HepG2 (cell line): Measurements from ENCODE around the gene TRAF5. TPM values are rescaled to one million over a fixed set of nuclear protein-coding genes. Genes with fewer than 3 reads are reported as not detected.

Experiments used
- polyA plus RNA-seq, 8 experiments: library from polyadenylated mRNA; depleted of rRNA in 3 of 8; stranded (reverse) in 7 of 8; unstranded in 1 of 8; fragments of >200 nt; fragmentation: Illumina TruSeq in 4 of 8; extraction: Trizol in 4 of 8; gene quantifications; 2 replicates each; pipeline versions ENCODE4 v1.2.1 to v1.2.3, GENCODE V29; 2011 to 2016; ENCODE audit warnings: low read depth in 4 of 8, missing spikeins in 1 of 8, mixed read lengths in 1 of 8; ENCODE audit not compliant: insufficient read depth in 1 of 8
- total RNA-seq, 5 experiments: library from RNA; depleted of rRNA; stranded (reverse); fragments of >200 nt; fragmentation: Illumina TruSeq; extraction: Trizol; gene quantifications; 2 replicates each; pipeline ENCODE4 v1.2.3, GENCODE V29; 2016; ENCODE audit warnings: low read depth in 1 of 5

Gene TRAF5
- total and polyA plus RNA-seq, 2 of the 13 experiments (the other 11 are each of a cell fraction or from before 2014, with no cell fraction given), result 0.27 to 1.6 TPM

Other genes starting within 250 kb of the TRAF5 start
- not detected in 2 replicates for gene KCNH1, start 192.7 kb upstream of the TRAF5 start, total RNA-seq (2016; rRNA removed; fragmentation: Illumina TruSeq; extraction: Trizol)
- not detected in 2 replicates for gene KCNH1, start 192.7 kb upstream of the TRAF5 start, polyA plus RNA-seq (2011; rRNA removed)
- gene RCOR3, start 67.5 kb upstream of the TRAF5 start, total RNA-seq (2016; rRNA removed; fragmentation: Illumina TruSeq; extraction: Trizol), result 9.6 and 16.8 TPM in 2 replicates
- 31.6 and 34.3 TPM in 2 replicates for gene RCOR3, start 67.5 kb upstream of the TRAF5 start, polyA plus RNA-seq (2011; rRNA removed)
- not detected in 2 replicates for gene RD3, start 165.3 kb downstream of the TRAF5 start, total RNA-seq (2016; rRNA removed; fragmentation: Illumina TruSeq; extraction: Trizol)
- gene RD3, start 165.3 kb downstream of the TRAF5 start, polyA plus RNA-seq (2011; rRNA removed), result not detected in 2 replicates